Osteocyte (in vitro differentiated cells): ENCODE results near the gene SCN1B. TPM values are rescaled to one million over a fixed set of nuclear protein-coding genes. Genes with fewer than 3 reads are reported as not detected.

Experiments
- DNase-seq: peaks from one replicate; pipeline ENCODE4 v3.0.0; 2021; ENCODE audit warnings: mixed read lengths; ENCODE audit not compliant: unreplicated experiment; ENCODE audit errors: extremely low spot score
- H3K27ac Mint-ChIP-seq: one replicate; pipeline ENCODE4 v1.8.0; 2021; ENCODE audit warnings: mild to moderate bottlenecking, mixed read lengths; ENCODE audit not compliant: unreplicated experiment
- H3K27me3 Mint-ChIP-seq: one replicate; pipeline ENCODE4 v1.8.0; 2021; ENCODE audit warnings: mixed read lengths; ENCODE audit not compliant: unreplicated experiment
- H3K36me3 Mint-ChIP-seq: one replicate; pipeline ENCODE4 v1.8.0; 2021; ENCODE audit warnings: mixed read lengths; ENCODE audit not compliant: unreplicated experiment
- H3K4me1 Mint-ChIP-seq: one replicate; pipeline ENCODE4 v1.8.0; 2021; ENCODE audit warnings: mixed read lengths; ENCODE audit not compliant: unreplicated experiment
- H3K4me3 Mint-ChIP-seq: one replicate; pipeline ENCODE4 v1.8.0; 2021; ENCODE audit warnings: mild to moderate bottlenecking, moderate library complexity, mixed read lengths; ENCODE audit not compliant: unreplicated experiment
- H3K9me3 Mint-ChIP-seq: one replicate; pipeline ENCODE4 v1.8.0; 2021; ENCODE audit warnings: mixed read lengths; ENCODE audit not compliant: unreplicated experiment
- total RNA-seq: library from RNA; stranded (reverse); gene quantifications from 2 replicates; pipeline ENCODE4 v1.2.1, GENCODE V29; 2021
- TF ChIP-seq, protein P1 (sequence below): fragments of 200-600 bp; sonication (generic); IDR thresholded peaks from 2 replicates; pipeline ENCODE4 v1.5.0; 2021; ENCODE audit warnings: antibody characterized with exemption, mild to moderate bottlenecking, moderate library complexity

SCN1B gene
- total RNA-seq, 1 donor from 2014 or later = 7.3 TPM

DNA sequence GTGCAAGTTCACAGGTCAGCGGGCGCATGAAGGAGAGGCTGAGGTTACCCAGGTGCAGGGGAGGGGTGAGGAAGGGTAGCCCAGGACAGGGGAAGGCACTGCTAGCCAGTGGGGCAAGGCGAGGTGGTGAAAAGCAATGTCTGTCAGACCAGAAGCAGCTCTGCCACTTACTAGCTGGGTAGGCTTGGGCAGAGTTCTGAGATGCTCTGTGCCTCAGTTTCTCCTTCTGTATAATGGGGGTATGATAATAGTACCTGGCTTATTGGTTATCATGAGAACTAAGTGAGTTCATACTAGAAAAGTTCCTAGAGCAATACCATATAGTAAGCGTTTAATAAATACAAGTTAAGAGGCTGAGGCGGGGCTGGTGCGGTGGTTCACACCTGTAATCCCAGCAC lies 14.3 kb upstream of the SCN1B start:
- no peak for DNase-seq
- TF ChIP-seq, protein P1, sequence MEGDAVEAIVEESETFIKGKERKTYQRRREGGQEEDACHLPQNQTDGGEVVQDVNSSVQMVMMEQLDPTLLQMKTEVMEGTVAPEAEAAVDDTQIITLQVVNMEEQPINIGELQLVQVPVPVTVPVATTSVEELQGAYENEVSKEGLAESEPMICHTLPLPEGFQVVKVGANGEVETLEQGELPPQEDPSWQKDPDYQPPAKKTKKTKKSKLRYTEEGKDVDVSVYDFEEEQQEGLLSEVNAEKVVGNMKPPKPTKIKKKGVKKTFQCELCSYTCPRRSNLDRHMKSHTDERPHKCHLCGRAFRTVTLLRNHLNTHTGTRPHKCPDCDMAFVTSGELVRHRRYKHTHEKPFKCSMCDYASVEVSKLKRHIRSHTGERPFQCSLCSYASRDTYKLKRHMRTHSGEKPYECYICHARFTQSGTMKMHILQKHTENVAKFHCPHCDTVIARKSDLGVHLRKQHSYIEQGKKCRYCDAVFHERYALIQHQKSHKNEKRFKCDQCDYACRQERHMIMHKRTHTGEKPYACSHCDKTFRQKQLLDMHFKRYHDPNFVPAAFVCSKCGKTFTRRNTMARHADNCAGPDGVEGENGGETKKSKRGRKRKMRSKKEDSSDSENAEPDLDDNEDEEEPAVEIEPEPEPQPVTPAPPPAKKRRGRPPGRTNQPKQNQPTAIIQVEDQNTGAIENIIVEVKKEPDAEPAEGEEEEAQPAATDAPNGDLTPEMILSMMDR = no peak
- Mint-ChIP-seq H3K27me3 (no peaks in the 10 kb centered on the region), H3K36me3 (peaks cover 40% of the 10 kb centered on the region), H3K9me3 (no peaks in the 10 kb centered on the region), H3K27ac (peak overlapping the region; percentile 41), H3K4me1 (peaks cover 4% of the 10 kb centered on the region), H3K4me3 (no peak overlapping the region)

DNA sequence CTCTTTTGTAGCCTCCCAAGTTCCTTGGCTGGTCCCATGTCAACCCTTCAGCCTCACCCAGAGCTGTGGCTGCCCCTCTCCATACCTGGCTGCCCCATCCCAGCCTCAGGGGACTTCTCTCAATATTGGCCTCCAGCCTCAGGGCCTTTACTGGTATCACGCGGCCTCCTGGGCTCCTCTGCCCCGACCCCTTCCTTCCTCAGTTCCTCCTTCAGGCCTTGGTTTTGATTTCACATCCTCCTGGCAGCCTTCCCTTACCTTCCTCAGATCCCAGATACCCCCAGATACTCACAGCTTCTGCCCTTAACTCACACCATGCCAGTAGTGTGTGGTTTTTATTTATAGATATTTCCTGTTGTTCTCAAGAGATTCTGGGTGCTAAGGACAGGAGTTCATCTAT lies 12.8 kb upstream of the SCN1B start:
- no peak overlapping the region for H3K4me3 Mint-ChIP-seq
- H3K36me3 Mint-ChIP-seq = peaks cover 46% of the 10 kb centered on the region
- no peaks in the 10 kb centered on the region for H3K9me3 Mint-ChIP-seq
- peaks cover 3% of the 10 kb centered on the region for H3K4me1 Mint-ChIP-seq
- no peaks in the 10 kb centered on the region for H3K27me3 Mint-ChIP-seq
- TF ChIP-seq, protein P1 = no peak
- DNase-seq = no peak
- no peak overlapping the region for H3K27ac Mint-ChIP-seq

DNA sequence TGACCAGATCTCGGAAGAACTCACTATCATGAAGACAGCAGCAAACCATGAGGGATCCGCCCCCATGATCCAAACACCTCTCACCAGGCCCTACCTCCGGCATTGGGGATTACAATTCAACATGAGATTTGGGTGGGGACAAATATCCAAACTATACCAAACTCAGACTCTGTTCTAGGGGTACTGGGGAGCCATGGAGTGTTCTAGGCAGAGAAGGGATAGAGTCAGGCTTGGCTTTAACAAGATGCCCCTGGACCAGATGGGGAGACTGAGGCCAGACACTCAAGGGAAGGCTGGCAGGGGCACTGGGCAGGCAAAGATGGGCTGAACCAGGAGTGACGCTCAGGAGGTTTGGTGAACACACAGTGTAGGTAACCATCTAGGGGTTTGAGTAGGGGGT lies 11.9 kb upstream of the SCN1B start:
- Mint-ChIP-seq H3K9me3 (no peaks in the 10 kb centered on the region), H3K27me3 (no peaks in the 10 kb centered on the region), H3K27ac (no peak overlapping the region), H3K4me1 (no peaks in the 10 kb centered on the region), H3K4me3 (no peak overlapping the region), H3K36me3 (peaks cover 46% of the 10 kb centered on the region)
- TF ChIP-seq, protein P1 = no peak
- no peak for DNase-seq

DNA sequence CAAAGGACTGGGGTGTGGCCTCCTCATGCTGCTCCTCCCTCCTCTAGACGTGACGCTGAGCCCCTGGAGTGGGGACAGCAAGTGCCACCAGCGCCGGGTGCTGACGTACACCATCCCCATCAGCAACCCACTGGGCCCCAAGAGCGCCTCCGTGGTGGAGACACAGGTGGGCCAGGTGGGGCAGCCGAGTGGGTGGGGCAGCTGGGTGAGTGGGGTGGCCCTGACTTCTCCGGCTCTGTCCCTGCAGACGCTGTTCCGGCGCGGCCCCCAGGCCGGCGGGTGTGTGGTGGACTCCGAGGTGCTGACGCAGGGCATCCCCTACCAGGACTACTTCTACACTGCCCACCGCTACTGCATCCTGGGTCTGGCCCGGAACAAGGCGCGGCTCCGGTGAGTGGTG lies 11.1 kb upstream of the SCN1B start:
- Mint-ChIP-seq H3K36me3 (peaks cover 46% of the 10 kb centered on the region), H3K9me3 (no peaks in the 10 kb centered on the region), H3K4me3 (no peak overlapping the region), H3K4me1 (no peaks in the 10 kb centered on the region), H3K27ac (no peak overlapping the region), H3K27me3 (no peaks in the 10 kb centered on the region)
- DNase-seq = no peak
- TF ChIP-seq, protein P1 = no peak

DNA sequence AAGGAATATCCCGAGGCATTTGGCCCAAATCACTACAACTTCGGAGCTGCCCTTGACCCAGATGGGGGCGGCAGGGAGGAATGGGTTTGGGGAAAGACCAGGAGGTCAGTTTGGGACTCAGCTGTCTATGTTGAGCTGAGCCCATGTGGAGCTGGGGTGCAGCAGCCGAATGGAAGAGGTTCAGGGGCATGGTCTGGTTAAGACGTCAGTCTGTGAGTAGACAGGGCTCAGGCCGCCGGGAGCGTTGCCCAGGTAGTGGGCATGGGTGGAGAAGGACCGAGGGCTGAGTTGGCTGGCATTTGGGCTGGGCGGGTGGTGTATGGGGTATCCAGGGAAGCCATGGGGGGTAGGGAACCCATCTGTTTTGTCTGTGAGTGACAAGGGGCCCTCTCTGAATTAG lies 9.3 kb upstream of the SCN1B start:
- H3K27me3 Mint-ChIP-seq = no peaks in the 10 kb centered on the region
- TF ChIP-seq, protein P1 = no peak
- H3K27ac Mint-ChIP-seq = no peak overlapping the region
- DNase-seq = no peak
- H3K4me1 Mint-ChIP-seq = no peaks in the 10 kb centered on the region
- no peaks in the 10 kb centered on the region for H3K9me3 Mint-ChIP-seq
- no peak overlapping the region for H3K4me3 Mint-ChIP-seq
- peaks cover 34% of the 10 kb centered on the region for H3K36me3 Mint-ChIP-seq
